Ramos (cell line): ENCODE results near the gene HOXC5.

ENCODE experiments used
- in situ Hi-C: fragments of 300-500 bp; cut with MboI; formaldehyde crosslinking; loops from one replicate; pipeline ENCODE4 v1.14.3; 2022; ENCODE audit warnings: low sequenced_read_pairs; ENCODE audit not compliant: unreplicated experiment

HOXC5 gene

GRCh38 chr12:53994264-53995001 is 38.4 kb upstream of the HOXC5 start:
- in situ Hi-C loops: loop anchor here (10.0 to 25.0 kb wide), 2 partner anchors 210 to 368 kb away; partner anchors contain the start of gene GPR84

- in situ Hi-C loops: loop anchor here (10.0 to 25.0 kb wide), 2 partner anchors 210 to 367 kb away; partner anchors contain the start of gene GPR84
These were observed 37.9 kb upstream of the HOXC5 start for GRCh38 chr12:53995002-53995377.

GRCh38 chr12:53995378-53996239 is 37.2 kb upstream of the HOXC5 start:
- in situ Hi-C loops: loop anchor here (10.0 to 25.0 kb wide), 2 partner anchors 209 to 367 kb away; partner anchors contain the start of gene GPR84

- in situ Hi-C loops: loop anchor here (10.0 to 25.0 kb wide), 2 partner anchors 208 to 366 kb away; partner anchors contain the start of gene GPR84
These were observed 36.3 kb upstream of the HOXC5 start for GRCh38 chr12:53996240-53997203.

- in situ Hi-C loops: loop anchor here (10.0 to 25.0 kb wide), 2 partner anchors 207 to 365 kb away; partner anchors contain the start of gene GPR84
These were observed 35.4 kb upstream of the HOXC5 start for GRCh38 chr12:53997204-53998109.

GRCh38 chr12:53998110-53998899 is 34.5 kb upstream of the HOXC5 start:
- in situ Hi-C loops: loop anchor here (10.0 to 25.0 kb wide), 2 partner anchors 206 to 364 kb away; partner anchors contain the start of gene GPR84

GRCh38 chr12:53998900-53999236 is 34.0 kb upstream of the HOXC5 start:
- in situ Hi-C loops: loop anchor here (10.0 to 25.0 kb wide), 2 partner anchors 206 to 363 kb away; partner anchors contain the start of gene GPR84

- in situ Hi-C loops: loop anchor here (10.0 to 25.0 kb wide), 2 partner anchors 205 to 363 kb away; partner anchors contain the start of gene GPR84
These were observed 33.2 kb upstream of the HOXC5 start for GRCh38 chr12:53999559-54000115.

- in situ Hi-C loops: no loop called here
These were observed 32.4 kb upstream of the HOXC5 start, which contains the start of gene HOXC9 for GRCh38 chr12:54000116-54001114. Gene HOXC9, plus strand, starts transcription at chr12:54000161. Its CDS starts 28 bp downstream, at chr12:54000189.

GRCh38 chr12:54001283-54002187 is 31.3 kb upstream of the HOXC5 start:
- in situ Hi-C loops: no loop called here

- in situ Hi-C loops: no loop called here
These were observed 30.5 kb upstream of the HOXC5 start for GRCh38 chr12:54002278-54002914.

GRCh38 chr12:54002915-54003389 is 29.9 kb upstream of the HOXC5 start:
- in situ Hi-C loops: no loop called here

GRCh38 chr12:54003625-54004024 is 29.2 kb upstream of the HOXC5 start:
- in situ Hi-C loops: no loop called here

- in situ Hi-C loops: no loop called here
These were observed 28.6 kb upstream of the HOXC5 start for GRCh38 chr12:54004063-54004840.
